Mammary epithelial cell (primary cell): ENCODE measurements around the gene CMAS.

Experiments
- EZH2 ChIP-seq: IDR thresholded peaks from 2 replicates; pipeline ENCODE4 v1.6.1; 2012; ENCODE audit warnings: low read length, inconsistent platforms, borderline replicate concordance
- TF ChIP-seq, protein P1 (sequence below), 2 donors: IDR thresholded peaks in 1 of 2; conservative IDR thresholded peaks in 1 of 2; 2 replicates each; pipeline ENCODE4 v1.5.1; 2011 to 2012; ENCODE audit warnings: inconsistent platforms in 2 of 2, low read length in 2 of 2, mild to moderate bottlenecking in 2 of 2, control low read depth in 1 of 2, low read depth in 1 of 2; ENCODE audit not compliant: insufficient read depth in 1 of 2; ENCODE audit errors: extremely low read depth in 1 of 2

DNA sequence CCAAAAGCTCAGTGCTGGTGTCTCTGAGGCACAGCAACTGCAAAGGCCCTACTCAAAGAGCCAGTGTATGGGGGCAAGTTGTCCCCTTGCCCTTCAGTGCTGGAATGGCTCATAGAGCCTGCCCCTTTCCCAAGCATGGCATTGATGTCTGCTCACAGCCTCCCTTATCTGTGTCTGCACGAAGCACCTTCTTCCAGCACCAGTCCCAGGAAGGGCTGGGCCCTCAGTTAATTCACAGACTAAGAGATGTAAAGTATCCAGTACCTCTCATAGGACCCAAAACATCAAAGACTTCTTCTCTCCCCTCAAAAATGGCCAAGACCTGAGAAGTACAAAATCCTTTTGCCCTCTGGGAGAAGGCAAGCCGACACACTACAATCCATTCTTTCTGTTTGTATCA, 1.6 kb upstream of the CMAS start:
- TF ChIP-seq, protein P1, sequence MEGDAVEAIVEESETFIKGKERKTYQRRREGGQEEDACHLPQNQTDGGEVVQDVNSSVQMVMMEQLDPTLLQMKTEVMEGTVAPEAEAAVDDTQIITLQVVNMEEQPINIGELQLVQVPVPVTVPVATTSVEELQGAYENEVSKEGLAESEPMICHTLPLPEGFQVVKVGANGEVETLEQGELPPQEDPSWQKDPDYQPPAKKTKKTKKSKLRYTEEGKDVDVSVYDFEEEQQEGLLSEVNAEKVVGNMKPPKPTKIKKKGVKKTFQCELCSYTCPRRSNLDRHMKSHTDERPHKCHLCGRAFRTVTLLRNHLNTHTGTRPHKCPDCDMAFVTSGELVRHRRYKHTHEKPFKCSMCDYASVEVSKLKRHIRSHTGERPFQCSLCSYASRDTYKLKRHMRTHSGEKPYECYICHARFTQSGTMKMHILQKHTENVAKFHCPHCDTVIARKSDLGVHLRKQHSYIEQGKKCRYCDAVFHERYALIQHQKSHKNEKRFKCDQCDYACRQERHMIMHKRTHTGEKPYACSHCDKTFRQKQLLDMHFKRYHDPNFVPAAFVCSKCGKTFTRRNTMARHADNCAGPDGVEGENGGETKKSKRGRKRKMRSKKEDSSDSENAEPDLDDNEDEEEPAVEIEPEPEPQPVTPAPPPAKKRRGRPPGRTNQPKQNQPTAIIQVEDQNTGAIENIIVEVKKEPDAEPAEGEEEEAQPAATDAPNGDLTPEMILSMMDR (conservative IDR thresholded peaks at IDR 0.05 in 1 of 2, IDR thresholded peaks at IDR 0.05 in 1 of 2; ENCODE audit: extremely low read depth in 1 of 2, insufficient read depth in 1 of 2, low read depth in 1 of 2, low read length in 2 of 2): no peak
- no peak for TF ChIP-seq EZH2
